T-helper 22 cell (primary cell): ENCODE measurements around the gene HID1.

ENCODE experiments used
- DNase-seq: peaks from one replicate; pipeline ENCODE4 v3.0.0-alpha.2; 2020; ENCODE audit warnings: low read depth

The HID1 gene

DNA sequence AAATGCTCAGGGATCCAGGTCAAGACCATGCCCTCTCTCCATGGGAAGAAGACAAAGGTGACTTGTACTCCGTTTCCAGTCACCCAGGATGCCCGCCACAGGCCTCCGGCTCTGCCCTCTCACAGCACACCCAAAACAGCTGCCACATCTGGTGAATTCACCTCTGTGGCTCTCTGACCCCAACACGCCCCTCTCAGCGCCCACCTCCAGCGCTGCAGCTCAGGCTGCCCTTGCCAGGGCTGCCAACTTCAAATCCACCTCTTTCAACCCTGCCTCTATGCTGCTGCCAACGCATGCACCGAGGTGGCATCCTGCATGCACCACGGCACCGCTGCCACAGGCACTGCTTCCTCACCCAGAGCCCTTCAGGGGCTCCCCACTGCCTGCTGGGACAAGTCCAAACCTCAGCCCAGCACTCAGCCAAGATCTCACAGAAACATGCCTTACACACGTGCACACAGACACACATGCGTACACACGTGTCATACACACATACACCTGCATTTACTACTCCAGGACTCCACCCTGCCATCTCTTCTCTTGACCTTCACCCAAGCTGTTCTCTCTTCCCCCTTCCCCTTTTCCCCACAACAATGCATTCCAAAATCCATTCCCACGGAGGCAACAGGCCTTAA is 7.5 kb downstream of the HID1 start:
- DNase-seq = no peak

- DNase-seq = no peak
Measured at GRCh38 chr17:74964246-74964761, 8.3 kb downstream of the HID1 start.

- DNase-seq = no peak
Measured at GRCh38 chr17:74963656-74964055, 8.9 kb downstream of the HID1 start.

- DNase-seq = no peak
Measured at GRCh38 chr17:74962622-74963394, 9.8 kb downstream of the HID1 start.

- DNase-seq = peak; percentile 51
Measured at GRCh38 chr17:74961657-74962350, 10.8 kb downstream of the HID1 start.

DNA sequence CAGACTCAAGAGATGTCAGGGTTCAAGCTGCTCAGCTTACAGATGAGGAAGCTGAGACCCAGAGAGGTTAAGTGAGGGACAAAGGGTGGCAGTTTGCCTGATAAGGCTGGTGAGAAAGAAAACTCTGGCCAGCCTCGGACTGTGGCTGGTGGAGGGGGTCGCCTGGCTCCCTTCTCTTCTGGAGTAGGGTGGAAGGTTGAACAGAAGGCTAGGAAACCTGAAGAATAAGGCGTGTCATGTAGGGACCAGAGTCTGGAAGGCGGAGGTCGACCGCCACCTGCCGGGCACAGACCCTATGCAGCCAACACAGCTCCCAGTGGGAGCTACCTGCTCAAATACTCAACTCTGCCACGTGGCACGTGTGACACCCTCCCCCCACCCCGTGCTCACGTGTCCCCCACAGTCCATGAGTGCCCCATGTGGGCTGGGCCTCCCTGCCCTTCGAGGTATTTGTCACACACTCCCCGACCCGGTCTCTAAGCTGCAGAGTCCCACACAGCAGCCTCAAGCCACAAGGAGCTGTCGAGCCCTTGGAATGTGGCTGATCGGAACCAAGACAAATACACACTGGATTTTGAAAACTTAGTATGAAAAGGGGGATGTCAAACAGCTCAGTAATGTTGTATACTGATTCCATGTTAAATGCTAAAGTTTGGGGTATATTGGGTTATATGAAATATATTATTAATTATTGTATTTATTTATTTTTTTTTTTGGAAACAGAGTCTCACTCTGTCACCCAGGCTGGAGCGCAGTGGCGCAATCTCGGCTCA is 11.8 kb downstream of the HID1 start:
- no peak for DNase-seq

GRCh38 chr17:74959826-74960515 is 12.6 kb downstream of the HID1 start:
- DNase-seq = no peak

DNA sequence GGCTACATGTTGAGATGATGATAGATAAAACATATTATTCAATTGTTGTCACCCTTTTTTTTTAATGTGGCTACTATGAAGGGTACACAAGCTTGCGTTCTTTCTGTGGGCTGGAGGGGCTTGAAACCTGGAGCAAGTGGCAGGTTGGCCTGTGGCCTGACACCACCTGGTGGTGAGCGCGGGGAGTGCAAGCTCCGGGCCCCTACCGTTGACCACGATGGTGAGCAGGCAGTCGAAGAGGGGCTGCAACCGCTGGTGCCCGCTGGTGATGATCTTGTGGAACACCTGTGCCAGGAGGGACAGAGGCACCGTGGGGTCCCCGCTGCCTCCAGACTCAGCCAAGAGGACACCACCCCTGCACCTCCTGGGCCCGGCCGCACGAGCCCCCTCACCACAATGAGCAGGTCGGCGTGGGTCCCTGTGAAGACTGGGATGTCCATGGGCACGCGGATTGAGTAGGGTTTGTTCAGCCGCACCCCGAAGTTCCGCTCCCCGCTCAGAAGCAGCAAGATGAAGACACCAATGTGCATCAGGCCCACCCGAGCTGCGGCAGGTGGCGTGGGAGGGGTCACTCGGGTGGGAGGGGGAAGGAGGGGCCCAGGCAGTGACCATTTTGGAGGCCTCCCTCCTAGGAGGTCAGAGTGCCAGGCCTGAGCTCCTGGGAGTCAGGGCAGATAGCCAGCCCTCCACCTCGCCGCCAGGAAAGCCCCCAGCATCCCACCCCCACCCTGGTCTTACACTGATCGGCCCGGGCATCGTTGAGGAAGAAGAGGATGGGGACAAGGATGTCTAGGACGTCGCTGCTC is 14.4 kb downstream of the HID1 start:
- peak; percentile 29 for DNase-seq

- no peak for DNase-seq
Measured at GRCh38 chr17:74956093-74956492, 16.5 kb downstream of the HID1 start.

DNA sequence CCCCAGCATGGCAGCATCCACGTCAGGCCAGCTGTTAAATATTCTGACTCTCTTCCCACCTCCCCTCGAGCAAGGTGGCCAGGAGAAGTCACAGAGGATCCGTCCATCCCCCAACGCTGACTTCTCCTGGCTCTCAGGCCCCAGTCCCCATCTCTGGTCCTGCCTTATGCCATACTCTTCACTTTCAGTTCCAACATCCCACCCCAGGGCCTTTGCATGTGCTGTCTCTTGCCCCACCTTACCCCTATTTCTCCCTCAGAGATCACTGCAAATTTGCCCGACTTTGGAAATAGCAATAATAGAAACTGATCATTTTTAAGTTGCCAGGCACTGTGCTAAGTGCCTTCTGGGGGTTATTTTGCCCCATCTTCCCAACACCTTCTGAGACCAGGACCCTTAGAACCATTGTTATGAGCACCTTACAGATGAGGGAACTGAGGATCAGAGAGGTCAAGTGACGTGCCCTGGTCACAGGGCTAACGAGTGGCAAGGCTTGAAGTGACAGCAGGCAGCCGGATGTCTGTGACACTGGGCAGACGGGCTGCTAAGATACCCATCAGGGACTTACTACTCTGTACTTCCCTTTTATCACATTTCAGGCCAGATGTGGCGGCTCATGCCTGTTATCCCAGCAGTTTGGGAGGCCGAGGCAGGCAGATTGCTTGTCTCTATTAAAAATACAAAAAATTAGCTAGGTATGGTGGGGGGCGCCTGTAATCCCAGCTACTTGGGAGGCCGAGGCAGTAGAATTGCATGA is 17.7 kb downstream of the HID1 start:
- DNase-seq = no peak

- no peak for DNase-seq
Measured at GRCh38 chr17:74954115-74954514, 18.4 kb downstream of the HID1 start.

GRCh38 chr17:74953134-74953687 is 19.3 kb downstream of the HID1 start:
- no peak for DNase-seq

DNA sequence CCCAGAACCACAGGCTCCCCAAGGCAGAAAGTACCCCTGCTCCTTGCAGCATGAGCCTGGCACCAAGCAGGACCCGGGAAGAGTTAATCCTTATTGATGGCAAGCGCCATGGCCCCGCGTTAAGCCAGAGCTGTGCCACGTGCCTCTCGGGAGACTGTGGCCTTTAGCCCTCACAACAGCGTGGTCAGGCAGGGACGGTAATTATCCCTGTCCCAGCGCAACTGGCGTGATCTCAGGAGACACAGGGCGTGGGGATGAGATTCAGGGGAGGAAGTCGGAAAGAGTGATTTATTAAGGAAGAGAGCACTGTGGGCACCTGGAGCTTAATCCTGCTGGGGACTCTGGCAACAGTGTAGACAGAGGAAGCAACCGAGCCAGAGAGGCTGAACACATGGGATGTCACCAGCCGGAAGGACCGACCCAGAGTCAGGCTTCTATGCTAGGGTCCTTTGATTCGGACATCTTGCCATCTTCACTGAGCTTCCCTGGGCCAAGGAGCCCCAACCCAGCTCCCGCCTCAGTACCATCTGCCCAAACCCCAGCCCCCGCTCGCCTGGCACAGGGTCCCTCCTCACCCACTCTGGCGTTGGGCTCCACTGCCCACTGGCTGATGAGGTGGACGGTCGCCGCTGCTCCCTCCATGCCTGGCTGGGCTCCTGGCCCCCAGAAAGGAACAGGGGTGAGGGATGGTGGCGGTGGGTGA is 20.0 kb downstream of the HID1 start:
- no peak for DNase-seq

DNA sequence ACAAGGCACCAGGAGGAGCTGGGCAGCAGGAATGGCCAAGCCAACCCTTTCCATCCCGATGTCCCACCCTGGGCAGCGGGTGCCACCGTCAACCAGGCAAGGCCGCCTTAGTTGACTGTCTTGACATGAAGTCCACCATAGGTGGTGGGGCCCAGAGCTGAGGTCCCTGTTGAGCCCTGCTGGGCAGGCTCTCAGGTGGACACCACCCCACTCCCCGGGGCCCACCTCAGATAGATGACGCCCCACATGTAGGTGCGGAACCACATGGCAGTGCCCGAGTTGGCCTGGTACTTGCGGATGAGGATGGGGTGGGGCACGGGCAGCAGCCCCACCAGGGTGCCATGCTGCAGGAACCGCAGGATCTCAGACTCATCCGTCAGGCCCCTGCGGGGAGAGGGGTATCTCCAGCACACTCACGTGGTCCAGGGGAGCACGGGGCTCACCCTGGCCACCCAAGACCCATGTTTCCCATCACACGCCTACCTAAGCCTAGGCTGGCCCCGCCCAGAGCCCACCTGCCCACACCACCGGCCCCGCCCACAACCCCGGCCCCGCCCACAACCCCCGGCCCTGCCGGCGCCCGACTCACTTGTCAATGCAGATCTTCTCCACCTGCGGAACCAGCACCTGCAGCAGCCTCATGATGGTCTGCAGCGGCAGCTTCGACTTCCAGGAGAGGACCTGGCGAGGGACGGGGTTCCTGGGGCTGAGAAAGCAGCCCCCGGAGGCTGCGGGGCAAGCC is 20.7 kb downstream of the HID1 start:
- no peak for DNase-seq

- DNase-seq = no peak
Measured at GRCh38 chr17:74951065-74951464, 21.5 kb downstream of the HID1 start.

- no peak for DNase-seq
Measured at GRCh38 chr17:74950207-74950606, 22.4 kb downstream of the HID1 start.

DNA sequence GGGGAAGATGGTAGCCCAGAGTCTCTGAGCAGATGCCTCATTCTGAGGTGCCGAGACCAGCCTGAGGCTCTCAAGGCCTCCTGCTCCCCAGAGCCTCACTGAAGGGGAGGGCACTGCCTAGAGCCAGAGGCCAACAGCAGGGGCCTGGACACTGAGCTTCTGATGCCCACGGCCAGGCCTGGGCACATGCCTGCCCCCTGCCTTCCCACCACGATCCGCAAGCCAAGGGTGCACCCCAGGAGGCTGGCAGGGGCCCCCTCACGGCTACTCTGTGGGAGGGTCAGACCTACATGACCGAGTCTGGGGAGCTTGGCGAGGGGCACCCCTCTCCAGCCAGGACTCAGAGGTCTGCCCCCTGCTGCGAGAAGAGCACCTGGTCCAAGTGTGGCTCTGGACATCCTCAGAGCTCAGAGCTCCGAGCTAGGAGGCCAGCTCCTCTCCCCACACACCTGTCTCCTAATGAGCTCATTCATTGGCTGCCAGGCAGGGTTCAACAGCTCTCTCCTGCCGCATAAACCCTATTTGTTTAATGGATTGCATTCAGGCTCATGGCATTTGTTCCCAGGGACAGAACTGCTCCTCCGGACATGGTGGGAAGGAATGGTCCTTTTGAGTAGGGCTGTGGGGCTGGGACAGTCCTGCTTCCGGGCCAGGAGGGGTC is 23.0 kb downstream of the HID1 start:
- no peak for DNase-seq
